WTC11 (cell line): ENCODE results near the gene FIZ1. TPM values are rescaled to one million over a fixed set of nuclear protein-coding genes. Genes with fewer than 3 reads are reported as not detected.
A peak's percentile ranks its signal among the peaks of the same experiment; 100 is the strongest.

Source experiments
- ATAC-seq: fragments of 200-7000 bp; cut with Tn5 transposase; 2 replicates; pipeline ENCODE4 v1.10.0; 2021; ENCODE audit warnings: mild to moderate bottlenecking, moderate library complexity
- CTCF ChIA-PET: fragments of 300-600 bp; sonication (Branson Sonifier 250); formaldehyde crosslinking; loops from one replicate; lab custom pipeline; 2021; ENCODE audit warnings: antibody characterized with exemption; lab: Charles Lee
- POLR2A ChIA-PET: fragments of 350-600 bp; sonication (Branson Sonifier 250); formaldehyde crosslinking; loops from one replicate; lab custom pipeline; 2021; ENCODE audit warnings: antibody characterized with exemption; lab: Charles Lee
- DNase-seq: peaks from one replicate; pipeline ENCODE4 v3.0.0; 2021; ENCODE audit warnings: low spot score
- H3K27ac Mint-ChIP-seq: 2 replicates; pipeline ENCODE4 v1.8.0; 2021; ENCODE audit warnings: mixed read lengths
- H3K27me3 Mint-ChIP-seq: 2 replicates; pipeline ENCODE4 v1.8.0; 2021; ENCODE audit warnings: low read depth, mild to moderate bottlenecking, moderate library complexity, mixed read lengths
- H3K36me3 Mint-ChIP-seq: 2 replicates; pipeline ENCODE4 v1.8.0; 2021; ENCODE audit warnings: mixed read lengths
- H3K4me1 Mint-ChIP-seq: 2 replicates; pipeline ENCODE4 v1.8.0; 2022; ENCODE audit warnings: mixed read lengths
- H3K4me3 Mint-ChIP-seq: 2 replicates; pipeline ENCODE4 v1.8.0; 2021; ENCODE audit warnings: mild to moderate bottlenecking, moderate library complexity, mixed read lengths
- H3K9me3 Mint-ChIP-seq: 2 replicates; pipeline ENCODE4 v1.8.0; 2021; ENCODE audit warnings: mixed read lengths
- CREB1 ChIP-seq: sonication (generic); formaldehyde crosslinking; IDR thresholded peaks from 2 replicates; pipeline ENCODE4 v1.8.0; 2023; ENCODE audit warnings: mild to moderate bottlenecking, missing genetic modification reagents
- GABPB1 ChIP-seq: sonication (generic); formaldehyde crosslinking; IDR thresholded peaks from 2 replicates; pipeline ENCODE4 v1.8.1; 2023; ENCODE audit warnings: mild to moderate bottlenecking, missing genetic modification reagents
- NR2C2 ChIP-seq: sonication (generic); formaldehyde crosslinking; IDR thresholded peaks from 2 replicates; pipeline ENCODE4 v1.8.0; 2022; ENCODE audit warnings: mild to moderate bottlenecking, missing genetic modification reagents
- TP53 ChIP-seq: sonication (generic); formaldehyde crosslinking; IDR thresholded peaks from 2 replicates; pipeline ENCODE4 v1.8.1; 2023; ENCODE audit warnings: mild to moderate bottlenecking, missing genetic modification reagents
- ZNF138 ChIP-seq: sonication (generic); formaldehyde crosslinking; conservative IDR thresholded peaks from 2 replicates; pipeline ENCODE4 v1.8.1; 2022; ENCODE audit warnings: mild to moderate bottlenecking, moderate library complexity, missing genetic modification reagents
- ZNF317 ChIP-seq: sonication (generic); formaldehyde crosslinking; IDR thresholded peaks from 2 replicates; pipeline ENCODE4 v1.8.1; 2023; ENCODE audit warnings: low read depth, mild to moderate bottlenecking, moderate library complexity, missing genetic modification reagents, borderline replicate concordance
- total RNA-seq: library from RNA; stranded (reverse); gene quantifications from 3 replicates; pipeline ENCODE4 v1.2.3, GENCODE V29; 2021
- TF ChIP-seq, protein P1 (sequence below): sonication (generic); formaldehyde crosslinking; IDR thresholded peaks from 2 replicates; pipeline ENCODE4 v1.8.1; 2023; ENCODE audit warnings: mild to moderate bottlenecking, missing genetic modification reagents
- TF ChIP-seq, protein P2 (sequence below): sonication (generic); formaldehyde crosslinking; IDR thresholded peaks from 2 replicates; pipeline ENCODE4 v1.8.0; 2023; ENCODE audit warnings: missing genetic modification reagents, mild to moderate bottlenecking, borderline replicate concordance
- TF ChIP-seq, protein P3 (sequence below): sonication (generic); formaldehyde crosslinking; IDR thresholded peaks from 2 replicates; pipeline ENCODE4 v1.8.1; 2023; ENCODE audit warnings: mild to moderate bottlenecking, missing genetic modification reagents, borderline replicate concordance
- TF ChIP-seq, protein P4 (sequence below): sonication (generic); formaldehyde crosslinking; conservative IDR thresholded peaks from 2 replicates; pipeline ENCODE4 v1.8.1; 2023; ENCODE audit warnings: mild to moderate bottlenecking, low read depth, missing genetic modification reagents, moderate library complexity
- TF ChIP-seq, protein P5 (sequence below): fragments of 250-450 bp; sonication (Bioruptor Pico); IDR thresholded peaks from 2 replicates; pipeline ENCODE4 v2.1.2; 2022; ENCODE audit warnings: mild to moderate bottlenecking, moderate library complexity

FIZ1 gene
- total RNA-seq, 1 experiment from 2014 or later, result 20.1 TPM

DNA sequence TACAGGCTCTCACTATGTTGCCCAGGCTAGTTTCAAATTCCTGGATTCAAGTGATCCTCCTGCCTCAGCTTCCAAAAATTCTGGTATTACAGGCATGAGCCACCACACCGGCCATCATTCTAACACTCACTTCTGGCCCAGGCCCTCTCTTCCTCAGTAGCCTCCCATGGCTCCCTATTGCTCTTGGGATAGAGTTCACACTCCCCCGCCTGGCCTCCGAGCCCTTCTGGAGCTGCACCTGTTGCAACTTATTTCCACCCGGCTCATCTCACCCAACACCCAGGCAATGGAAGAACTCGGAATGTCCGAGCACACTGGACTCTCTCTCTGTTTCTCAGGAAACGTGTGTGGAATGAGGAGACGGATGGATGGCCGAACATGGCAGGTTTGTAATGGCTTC, 45.0 kb downstream of the FIZ1 start (continued):
- TF ChIP-seq, protein P1, sequence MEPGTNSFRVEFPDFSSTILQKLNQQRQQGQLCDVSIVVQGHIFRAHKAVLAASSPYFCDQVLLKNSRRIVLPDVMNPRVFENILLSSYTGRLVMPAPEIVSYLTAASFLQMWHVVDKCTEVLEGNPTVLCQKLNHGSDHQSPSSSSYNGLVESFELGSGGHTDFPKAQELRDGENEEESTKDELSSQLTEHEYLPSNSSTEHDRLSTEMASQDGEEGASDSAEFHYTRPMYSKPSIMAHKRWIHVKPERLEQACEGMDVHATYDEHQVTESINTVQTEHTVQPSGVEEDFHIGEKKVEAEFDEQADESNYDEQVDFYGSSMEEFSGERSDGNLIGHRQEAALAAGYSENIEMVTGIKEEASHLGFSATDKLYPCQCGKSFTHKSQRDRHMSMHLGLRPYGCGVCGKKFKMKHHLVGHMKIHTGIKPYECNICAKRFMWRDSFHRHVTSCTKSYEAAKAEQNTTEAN (CRISPR knock-in tag), result no peak
- no peak for TF ChIP-seq TP53 (CRISPR knock-in tag)
- TF ChIP-seq ZNF317, result no peak

DNA sequence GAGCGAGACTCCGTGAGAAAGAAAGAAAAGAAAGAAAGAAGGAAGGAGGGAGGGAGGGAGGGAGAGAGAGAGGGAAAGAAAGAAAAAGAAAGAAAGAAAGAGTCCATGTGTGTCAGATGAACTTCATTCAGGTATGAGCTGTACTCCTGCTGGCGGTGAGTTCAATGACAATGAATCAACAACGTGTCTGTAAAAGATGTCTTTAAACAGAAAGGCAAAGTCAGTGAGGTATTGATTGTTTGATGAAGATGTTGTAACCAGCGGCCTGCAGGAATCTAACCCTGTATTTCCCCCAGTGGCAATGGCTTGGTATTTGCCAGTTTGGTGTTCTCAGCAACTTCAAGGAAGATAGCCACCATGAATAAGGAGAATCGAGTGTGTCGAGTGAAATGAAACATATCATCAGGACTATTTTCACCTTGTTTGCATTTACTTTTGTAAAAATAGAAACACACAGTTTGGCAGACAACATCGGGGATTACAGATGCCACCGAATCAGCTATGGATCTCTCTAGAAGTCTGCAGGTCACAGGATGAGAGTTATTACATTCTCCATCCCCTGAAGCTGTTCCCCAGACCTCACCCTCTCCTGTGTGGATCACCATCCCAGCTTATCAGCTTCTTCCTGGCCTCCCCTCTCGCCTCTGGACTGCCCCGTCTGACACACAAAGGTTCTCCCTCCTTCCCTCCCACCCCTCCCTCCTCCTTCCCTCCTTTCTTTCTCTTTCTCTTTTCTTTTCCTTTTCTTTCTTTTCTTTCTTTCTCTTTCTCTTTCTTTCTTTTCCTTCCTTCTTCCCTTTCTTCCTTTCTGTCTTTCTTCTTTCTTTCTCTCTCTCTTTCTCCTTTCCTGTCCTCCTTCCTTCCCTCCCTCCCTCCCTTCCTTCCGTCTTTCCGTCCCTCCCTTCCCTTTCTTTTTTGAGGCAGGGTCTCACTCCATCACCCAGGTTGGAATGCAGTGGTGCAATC, 45.8 kb downstream of the FIZ1 start:
- no peaks in the 10 kb centered on the region for H3K36me3 Mint-ChIP-seq
- TF ChIP-seq, protein P2, sequence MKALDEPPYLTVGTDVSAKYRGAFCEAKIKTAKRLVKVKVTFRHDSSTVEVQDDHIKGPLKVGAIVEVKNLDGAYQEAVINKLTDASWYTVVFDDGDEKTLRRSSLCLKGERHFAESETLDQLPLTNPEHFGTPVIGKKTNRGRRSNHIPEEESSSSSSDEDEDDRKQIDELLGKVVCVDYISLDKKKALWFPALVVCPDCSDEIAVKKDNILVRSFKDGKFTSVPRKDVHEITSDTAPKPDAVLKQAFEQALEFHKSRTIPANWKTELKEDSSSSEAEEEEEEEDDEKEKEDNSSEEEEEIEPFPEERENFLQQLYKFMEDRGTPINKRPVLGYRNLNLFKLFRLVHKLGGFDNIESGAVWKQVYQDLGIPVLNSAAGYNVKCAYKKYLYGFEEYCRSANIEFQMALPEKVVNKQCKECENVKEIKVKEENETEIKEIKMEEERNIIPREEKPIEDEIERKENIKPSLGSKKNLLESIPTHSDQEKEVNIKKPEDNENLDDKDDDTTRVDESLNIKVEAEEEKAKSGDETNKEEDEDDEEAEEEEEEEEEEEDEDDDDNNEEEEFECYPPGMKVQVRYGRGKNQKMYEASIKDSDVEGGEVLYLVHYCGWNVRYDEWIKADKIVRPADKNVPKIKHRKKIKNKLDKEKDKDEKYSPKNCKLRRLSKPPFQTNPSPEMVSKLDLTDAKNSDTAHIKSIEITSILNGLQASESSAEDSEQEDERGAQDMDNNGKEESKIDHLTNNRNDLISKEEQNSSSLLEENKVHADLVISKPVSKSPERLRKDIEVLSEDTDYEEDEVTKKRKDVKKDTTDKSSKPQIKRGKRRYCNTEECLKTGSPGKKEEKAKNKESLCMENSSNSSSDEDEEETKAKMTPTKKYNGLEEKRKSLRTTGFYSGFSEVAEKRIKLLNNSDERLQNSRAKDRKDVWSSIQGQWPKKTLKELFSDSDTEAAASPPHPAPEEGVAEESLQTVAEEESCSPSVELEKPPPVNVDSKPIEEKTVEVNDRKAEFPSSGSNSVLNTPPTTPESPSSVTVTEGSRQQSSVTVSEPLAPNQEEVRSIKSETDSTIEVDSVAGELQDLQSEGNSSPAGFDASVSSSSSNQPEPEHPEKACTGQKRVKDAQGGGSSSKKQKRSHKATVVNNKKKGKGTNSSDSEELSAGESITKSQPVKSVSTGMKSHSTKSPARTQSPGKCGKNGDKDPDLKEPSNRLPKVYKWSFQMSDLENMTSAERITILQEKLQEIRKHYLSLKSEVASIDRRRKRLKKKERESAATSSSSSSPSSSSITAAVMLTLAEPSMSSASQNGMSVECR (CRISPR knock-in tag), result no peak
- TF ChIP-seq, protein P3, sequence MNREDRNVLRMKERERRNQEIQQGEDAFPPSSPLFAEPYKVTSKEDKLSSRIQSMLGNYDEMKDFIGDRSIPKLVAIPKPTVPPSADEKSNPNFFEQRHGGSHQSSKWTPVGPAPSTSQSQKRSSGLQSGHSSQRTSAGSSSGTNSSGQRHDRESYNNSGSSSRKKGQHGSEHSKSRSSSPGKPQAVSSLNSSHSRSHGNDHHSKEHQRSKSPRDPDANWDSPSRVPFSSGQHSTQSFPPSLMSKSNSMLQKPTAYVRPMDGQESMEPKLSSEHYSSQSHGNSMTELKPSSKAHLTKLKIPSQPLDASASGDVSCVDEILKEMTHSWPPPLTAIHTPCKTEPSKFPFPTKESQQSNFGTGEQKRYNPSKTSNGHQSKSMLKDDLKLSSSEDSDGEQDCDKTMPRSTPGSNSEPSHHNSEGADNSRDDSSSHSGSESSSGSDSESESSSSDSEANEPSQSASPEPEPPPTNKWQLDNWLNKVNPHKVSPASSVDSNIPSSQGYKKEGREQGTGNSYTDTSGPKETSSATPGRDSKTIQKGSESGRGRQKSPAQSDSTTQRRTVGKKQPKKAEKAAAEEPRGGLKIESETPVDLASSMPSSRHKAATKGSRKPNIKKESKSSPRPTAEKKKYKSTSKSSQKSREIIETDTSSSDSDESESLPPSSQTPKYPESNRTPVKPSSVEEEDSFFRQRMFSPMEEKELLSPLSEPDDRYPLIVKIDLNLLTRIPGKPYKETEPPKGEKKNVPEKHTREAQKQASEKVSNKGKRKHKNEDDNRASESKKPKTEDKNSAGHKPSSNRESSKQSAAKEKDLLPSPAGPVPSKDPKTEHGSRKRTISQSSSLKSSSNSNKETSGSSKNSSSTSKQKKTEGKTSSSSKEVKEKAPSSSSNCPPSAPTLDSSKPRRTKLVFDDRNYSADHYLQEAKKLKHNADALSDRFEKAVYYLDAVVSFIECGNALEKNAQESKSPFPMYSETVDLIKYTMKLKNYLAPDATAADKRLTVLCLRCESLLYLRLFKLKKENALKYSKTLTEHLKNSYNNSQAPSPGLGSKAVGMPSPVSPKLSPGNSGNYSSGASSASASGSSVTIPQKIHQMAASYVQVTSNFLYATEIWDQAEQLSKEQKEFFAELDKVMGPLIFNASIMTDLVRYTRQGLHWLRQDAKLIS (CRISPR knock-in tag), result no peak
- TF ChIP-seq, protein P4, sequence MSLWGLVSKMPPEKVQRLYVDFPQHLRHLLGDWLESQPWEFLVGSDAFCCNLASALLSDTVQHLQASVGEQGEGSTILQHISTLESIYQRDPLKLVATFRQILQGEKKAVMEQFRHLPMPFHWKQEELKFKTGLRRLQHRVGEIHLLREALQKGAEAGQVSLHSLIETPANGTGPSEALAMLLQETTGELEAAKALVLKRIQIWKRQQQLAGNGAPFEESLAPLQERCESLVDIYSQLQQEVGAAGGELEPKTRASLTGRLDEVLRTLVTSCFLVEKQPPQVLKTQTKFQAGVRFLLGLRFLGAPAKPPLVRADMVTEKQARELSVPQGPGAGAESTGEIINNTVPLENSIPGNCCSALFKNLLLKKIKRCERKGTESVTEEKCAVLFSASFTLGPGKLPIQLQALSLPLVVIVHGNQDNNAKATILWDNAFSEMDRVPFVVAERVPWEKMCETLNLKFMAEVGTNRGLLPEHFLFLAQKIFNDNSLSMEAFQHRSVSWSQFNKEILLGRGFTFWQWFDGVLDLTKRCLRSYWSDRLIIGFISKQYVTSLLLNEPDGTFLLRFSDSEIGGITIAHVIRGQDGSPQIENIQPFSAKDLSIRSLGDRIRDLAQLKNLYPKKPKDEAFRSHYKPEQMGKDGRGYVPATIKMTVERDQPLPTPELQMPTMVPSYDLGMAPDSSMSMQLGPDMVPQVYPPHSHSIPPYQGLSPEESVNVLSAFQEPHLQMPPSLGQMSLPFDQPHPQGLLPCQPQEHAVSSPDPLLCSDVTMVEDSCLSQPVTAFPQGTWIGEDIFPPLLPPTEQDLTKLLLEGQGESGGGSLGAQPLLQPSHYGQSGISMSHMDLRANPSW (CRISPR knock-in tag), result no peak
- no peak for TF ChIP-seq CREB1 (CRISPR knock-in tag)
- TF ChIP-seq ZNF138 (CRISPR knock-in tag), result no peak
- TF ChIP-seq, protein P5, sequence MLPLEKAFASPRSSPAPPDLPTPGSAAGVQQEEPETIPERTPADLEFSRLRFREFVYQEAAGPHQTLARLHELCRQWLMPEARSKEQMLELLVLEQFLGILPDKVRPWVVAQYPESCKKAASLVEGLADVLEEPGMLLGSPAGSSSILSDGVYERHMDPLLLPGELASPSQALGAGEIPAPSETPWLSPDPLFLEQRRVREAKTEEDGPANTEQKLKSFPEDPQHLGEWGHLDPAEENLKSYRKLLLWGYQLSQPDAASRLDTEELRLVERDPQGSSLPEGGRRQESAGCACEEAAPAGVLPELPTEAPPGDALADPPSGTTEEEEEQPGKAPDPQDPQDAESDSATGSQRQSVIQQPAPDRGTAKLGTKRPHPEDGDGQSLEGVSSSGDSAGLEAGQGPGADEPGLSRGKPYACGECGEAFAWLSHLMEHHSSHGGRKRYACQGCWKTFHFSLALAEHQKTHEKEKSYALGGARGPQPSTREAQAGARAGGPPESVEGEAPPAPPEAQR (CRISPR knock-in tag), result no peak
- no peak for TF ChIP-seq NR2C2
- TF ChIP-seq GABPB1 (CRISPR knock-in tag), result peak; percentile 37; the same call in 1 of the 2 replicates
- TF ChIP-seq, all 79 proteins: peak for 1
- ChIA-PET POLR2A (no interaction called here), CTCF (interaction anchor here (0.6 to 2.1 kb wide), 9 partner anchors 37 to 816 kb away, joined by 3 to 10 read pairs (median 4); partner anchors contain the start of genes ISOC2 and ZNF865)
- H3K9me3 Mint-ChIP-seq, result no peaks in the 10 kb centered on the region
- no peak for DNase-seq
- H3K4me1 Mint-ChIP-seq, result peaks cover 33% of the 10 kb centered on the region
- peaks cover 9% of the 10 kb centered on the region for H3K27me3 Mint-ChIP-seq
- no peak for ATAC-seq
- H3K4me3 Mint-ChIP-seq, result peak overlapping the region; percentile 26; the same call in 1 of the 2 replicates
- no peak overlapping the region for H3K27ac Mint-ChIP-seq
